GM19035 (cell line): ENCODE results near the gene PDPK1.
"Not testable (repeated sequence)": the region's sequence is repeated elsewhere in the genome, so short reads cannot be mapped to it uniquely, and the experiment has no call there.

Experiments used
- ATAC-seq: cut with Tn5 transposase; IDR thresholded peaks from one replicate; pipeline ENCODE4 v1.9.1; 2021; ENCODE audit not compliant: unreplicated experiment

Gene PDPK1

DNA sequence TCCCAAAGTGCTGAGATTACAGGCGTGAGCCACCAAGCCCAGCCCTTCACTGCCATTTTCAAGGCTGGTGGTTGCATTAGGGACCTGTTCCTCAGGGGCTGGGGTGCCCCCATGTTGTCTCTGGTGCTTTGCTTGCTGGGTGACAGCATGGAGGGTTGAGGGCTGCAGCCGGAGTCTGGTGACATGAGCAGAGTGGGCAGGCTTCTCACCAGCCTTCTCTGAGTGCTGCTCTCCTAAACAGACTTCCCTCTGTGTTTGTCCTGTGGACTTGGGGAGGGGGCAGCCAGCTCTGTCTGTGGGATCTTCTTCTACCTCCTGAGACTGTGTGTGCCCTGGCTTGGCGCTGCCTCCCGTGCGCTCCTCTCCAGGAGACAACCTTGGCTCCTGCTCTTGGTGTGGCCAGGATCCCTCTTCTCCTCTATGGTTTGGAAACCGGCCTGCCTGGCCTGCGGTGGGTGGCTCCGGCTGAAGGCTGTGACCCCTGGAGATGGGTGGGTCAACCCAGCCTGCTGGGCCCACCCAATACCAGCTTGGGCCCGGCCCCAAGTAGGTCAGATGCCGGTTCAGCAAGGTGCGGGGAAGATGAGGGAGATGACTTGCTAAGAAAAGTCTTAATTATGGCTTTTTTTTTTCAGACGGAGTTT is 72.1 kb downstream of the PDPK1 start:
- no peak for ATAC-seq

DNA sequence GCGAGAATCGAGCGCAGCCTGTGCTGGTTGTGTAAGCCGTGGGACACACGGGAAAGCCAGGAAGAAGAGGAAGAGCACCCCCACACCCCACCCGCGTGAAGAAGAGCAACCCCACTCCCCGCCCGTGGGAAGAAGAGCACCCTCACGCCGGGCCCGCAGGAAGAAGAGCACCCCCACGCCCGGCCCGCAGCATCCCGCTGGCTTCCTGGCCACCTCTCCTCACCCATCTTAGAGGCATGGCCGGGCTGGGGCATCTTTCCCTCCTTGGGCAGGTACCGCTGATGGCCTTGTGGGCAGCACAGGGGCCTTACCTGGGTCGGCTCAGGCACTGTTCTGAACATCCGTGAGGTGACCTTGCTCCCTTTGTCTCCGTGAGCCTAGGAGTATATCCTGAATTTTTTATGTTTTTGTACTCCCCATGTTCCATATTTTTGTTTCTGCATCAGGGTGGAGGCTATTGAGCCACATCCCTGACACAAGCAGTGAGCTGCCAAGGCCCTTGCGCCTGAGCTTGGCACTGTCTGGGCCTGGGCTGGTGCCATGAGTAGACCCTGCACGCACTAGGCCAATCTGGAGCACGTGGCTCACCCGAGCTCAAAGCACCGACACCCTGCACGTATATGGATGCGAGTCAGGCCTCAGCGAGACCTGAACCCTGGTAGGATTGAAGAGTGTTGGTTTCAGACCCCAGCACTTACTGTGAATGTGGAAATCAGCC is 73.1 kb downstream of the PDPK1 start:
- ATAC-seq = no peak

DNA sequence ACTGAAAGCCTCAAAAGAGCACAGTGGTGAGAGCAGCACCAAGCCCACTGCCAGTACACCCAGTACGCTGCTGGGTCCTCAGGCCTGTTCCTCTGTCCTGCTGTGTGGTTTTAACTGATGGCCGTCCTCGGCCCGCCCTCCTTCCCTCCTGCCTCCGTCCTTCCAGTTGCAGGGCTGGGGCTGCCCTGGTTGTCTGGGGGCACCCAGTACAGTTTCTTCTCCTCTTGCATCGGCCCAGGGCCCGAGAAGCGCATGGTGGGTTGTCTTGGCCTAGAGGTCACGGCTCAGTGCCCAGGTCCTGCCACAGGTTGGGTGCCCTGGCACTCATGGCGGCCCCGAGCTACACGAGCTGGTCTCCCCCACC is 73.7 kb downstream of the PDPK1 start:
- ATAC-seq = no peak

DNA sequence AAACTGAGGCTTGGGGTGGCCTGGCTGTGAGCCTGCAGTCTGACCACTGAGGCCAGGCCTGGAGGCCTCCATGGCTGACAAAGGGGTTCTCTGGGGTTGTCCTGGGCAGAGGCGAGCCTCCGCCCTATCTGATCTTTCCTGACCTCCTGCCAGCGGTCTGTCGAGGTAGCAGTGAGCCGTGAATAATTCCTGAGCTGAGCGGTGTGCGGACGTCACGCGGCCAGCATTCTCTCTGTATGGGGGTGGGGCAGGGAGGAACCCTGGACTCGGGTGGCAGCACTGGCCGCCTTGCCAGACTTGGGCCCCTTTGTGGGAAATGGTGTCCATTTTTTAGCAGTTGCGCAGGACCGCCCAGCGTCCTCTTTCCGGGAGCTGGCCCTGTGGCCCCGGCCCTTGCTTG is 74.1 kb downstream of the PDPK1 start:
- not testable (repeated sequence) for ATAC-seq

DNA sequence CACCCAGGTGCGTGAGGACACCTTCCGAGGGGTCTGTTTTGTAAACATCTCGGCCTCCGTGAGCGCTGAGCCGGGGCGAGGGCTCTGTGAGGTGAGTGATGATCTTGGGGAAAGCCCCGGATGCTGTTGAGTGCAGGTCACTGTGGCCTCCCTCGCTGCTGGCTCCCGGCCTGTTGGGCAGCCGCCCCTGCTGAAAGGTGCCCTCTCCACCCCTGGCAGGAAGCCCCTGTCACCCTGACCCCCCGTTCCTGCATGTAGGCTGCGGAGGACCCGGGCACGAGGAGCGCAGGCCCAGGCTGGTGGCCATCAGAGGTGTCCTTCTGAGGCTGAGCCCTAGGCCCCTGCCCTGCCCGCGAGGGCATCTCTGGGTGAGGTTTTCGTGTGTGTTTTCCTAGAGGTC is 75.4 kb downstream of the PDPK1 start:
- not testable (repeated sequence) for ATAC-seq

DNA sequence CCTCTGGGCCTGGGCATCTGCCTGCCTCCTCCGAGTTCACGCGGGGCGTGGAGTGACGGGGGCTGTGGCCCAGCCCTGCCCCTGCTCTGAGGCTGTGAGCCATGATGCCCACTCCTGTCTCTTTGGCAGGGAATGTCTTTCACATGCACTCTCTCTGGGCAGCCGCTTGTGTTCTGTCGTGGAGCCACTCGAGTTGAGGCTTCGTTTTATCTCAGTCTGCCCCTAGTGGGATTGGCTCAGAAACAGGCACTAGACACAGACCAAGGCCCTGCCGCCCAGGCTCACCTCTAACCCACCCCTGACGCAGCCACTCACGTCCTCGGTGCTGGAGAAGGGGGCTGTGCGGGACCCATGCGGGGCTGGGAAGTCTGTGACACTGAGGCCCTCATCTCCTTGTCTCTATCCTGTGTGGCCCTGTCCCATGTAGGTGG is 77.0 kb downstream of the PDPK1 start:
- no peak for ATAC-seq

DNA sequence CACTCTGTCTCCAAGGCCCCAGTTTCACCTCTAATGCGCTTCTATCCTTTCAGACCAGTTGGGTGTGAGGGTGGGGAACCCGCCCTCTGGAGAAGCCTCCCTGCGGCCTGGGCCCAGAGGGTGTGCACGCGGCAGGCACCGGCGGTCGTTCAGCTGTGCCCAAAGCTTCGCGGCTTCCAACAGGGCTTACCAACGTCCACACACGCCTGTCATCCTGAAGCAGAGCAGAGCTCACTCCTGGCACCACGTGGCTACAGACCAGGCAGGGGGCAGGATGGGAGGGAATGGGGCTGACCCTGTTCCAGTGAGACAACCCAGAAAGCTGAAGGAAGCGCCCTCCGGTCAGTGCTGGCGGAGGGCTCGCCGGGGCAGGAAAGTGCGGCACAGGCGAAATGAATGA is 81.1 kb downstream of the PDPK1 start:
- not testable (repeated sequence) for ATAC-seq

DNA sequence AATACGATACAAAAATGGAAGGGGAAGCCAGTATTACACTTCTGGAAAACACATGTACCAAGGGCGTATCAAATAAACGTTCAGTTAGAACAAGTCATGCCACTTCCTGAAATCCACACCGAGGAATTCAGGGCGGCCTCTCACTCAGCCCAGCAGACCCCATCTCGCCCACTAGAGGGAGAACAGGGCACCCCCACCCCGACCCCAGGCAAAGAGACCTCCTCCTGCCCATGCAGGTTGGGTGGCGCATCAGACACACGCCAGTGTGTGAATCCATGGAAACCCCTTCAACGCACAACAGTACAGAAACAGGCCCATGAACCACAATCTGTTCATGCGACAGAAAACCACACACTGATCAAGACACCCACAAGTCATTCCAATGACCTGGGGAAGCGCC is 81.8 kb downstream of the PDPK1 start:
- not testable (repeated sequence) for ATAC-seq

DNA sequence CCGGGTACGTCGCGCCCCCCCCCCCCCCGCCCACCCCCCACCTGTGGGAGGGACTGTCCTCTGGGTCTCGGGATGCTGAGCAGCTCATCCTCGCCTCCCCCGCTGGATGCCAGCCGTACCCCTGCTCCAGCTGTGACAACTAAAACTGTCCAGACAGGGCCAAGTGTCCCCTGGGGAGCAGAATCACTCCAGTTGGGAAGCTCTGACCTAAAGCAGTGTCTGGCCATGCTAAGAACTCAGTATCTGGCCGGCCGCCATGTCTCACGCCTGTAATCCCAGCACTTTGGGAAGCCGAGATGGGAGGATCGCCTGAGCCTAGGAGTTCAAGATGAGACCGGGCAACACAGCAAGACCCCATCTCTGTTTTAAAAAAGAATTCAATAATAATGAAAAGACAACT is 83.0 kb downstream of the PDPK1 start:
- not testable (repeated sequence) for ATAC-seq

DNA sequence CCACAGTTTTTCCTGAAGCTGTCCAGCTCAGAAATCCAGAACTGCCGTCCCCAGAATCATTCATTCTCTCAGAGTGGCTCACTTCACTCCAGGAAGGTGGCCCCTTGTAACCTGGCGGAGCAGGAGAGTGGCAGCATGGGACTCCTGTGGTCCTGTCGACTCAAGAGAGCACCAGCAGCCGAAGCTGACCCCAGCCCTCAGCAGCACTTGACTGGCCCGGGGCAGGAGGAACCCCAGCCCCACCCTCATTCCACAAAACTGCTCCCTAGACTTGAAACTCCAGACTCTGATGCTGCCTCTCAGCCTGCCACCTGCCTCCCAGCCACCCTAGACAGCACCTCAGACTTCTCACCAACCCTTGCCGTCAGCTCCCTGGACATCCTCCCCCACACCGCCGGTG is 83.6 kb downstream of the PDPK1 start:
- not testable (repeated sequence) for ATAC-seq

DNA sequence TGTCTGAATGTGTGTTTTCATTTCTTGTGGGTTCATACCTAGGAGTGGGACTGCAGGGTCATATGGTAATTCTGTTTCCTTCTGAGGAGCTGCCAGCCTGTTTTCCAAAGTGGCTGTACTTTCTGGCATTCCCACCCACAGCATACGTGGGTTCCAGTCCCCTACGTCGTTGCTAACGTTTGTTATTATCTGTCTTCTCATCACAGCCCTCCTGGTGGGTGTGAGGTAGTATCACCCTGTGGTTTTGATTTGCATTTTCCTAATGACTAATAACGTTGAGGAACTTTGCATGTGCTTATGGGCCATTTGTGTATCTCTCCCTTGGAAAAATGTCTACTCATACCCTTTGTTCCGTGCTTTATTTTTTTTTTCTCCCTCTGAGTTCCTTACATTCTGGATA is 89.3 kb downstream of the PDPK1 start:
- ATAC-seq = not testable (repeated sequence)

DNA sequence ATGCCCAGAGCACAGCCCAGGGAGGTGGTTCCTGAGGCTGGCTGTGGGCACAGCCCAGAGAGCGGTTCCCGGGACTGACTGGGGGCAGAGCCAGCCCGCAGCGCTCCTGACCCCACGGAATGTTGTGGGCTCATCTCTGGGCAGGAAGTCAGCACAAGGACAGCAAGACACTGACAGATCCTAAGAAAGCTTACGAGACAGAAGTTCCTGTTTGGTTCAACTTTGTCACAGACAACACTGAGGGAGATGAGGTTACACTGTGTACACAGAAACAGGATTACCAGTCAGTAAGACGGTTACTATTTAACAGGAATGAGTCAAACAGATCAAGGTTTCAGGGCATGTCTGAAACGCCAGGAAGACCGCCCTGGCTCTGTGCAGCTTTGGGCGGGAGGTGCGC is 93.4 kb downstream of the PDPK1 start:
- not testable (repeated sequence) for ATAC-seq

DNA sequence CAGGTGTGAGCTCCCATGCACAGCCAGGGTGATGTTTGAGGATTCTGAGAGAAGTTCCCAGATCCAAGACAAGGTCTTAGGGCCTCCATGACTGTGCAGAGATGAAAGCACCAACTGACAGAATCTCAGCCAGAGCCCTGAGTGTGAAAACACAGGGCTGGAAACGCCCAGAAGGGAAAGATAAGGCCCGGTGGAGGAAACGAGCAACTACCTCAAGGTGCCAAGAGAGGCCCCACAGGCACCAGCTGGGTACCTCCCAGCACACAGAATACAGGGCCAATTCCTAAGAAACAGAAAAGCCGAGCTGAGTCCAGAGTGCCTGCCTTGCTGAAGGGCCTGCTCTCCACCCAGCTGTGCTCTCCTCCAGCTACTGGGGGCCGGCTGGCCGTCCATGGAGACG is 94.5 kb downstream of the PDPK1 start:
- not testable (repeated sequence) for ATAC-seq

DNA sequence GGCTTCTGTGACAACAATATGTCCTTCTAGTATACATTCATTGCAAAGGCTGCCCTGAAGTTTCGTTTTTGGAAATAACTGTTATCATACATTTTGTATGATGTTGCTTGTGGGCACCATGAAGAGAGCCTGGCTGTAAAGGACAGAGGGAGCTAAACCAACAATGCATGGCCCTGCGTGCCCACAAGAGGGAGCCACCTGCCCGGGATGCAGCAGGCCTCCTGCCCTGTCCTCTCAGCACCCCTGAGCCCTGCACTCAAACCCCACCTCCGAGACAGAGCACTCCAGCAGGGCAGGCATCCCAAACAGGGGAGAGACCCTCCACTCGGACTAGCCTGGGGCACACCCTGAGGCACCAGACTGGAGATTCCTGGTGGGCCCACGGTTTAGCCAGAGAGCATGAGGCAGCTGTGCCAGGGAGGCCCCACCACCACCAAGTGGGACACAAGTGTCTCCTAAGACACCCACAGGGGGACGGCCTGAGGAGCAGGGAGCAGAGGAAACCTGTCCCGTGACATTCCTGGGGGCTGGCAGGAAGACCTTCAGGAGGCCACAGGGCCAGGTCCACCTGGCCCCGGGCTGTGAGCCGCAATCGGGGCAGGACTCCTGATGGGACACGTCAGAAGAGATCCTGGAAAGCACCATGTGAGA is 101.4 kb downstream of the PDPK1 start:
- not testable (repeated sequence) for ATAC-seq

DNA sequence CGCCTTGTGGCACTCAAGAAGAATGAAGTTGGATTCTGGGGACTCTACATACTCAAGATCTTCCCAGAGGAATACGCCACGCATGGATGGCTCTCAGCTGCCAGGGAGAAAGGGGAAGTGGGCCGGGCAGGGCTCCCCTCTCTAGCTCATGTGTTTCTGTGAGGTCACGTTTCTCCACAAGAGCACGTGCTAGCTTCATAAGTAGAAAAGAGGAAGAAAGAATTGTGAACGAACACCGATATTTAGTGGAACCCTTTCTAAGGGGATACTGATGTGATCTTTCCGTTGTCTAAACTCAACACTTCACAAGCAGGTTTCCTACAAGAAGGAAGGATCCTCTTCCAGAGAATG is 101.9 kb downstream of the PDPK1 start:
- ATAC-seq = not testable (repeated sequence)

DNA sequence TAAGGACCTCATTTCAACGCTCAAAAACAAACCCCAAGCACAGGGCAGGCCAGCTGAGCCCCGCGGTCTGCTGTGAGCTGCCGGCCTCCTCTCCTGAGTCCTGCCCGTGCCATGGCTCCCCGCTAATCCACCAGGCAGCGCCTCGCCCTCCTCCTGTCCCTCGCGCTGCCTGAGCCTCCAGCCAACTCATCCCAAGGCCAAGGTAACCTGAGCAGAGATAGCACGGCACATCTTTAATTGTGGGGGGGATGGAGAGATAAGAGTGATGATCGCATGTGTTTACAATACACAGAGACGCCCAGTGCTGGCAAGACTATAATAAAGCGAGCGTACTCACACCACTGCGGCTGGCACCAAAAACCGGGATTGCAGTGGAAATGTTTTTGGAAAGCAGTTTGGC is 104.7 kb downstream of the PDPK1 start:
- ATAC-seq = not testable (repeated sequence)

DNA sequence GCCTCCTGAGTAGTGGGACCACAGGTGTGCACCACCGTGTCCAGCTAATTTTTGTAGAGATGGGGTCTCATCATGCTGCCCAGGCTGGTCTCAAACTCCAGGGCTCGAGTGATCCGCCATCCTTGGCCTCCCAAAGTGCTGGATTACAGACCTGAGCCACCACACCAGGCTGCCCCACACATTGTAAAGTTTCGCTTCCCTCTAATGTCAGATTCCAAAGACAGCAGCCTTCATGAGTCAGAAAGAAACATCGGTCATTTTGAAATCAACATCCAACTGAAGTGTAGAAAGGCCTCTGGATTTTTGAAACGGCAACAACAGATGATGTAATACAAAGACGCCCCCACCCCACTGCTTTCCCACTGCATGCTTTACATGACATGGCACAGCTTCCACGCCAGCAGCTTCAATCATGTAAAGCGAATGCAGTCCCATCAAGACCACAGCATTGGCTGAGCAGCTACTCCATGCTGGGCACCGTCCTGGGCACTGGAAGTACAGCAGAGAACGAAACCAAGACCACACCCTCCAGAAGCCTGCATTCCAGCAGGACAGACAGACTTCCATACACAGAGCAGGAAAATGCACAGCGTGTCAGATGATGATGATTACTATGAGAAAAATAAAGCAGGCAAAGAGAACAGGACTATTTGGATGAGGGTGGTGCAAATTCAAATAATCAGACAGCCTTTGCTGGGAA is 107.1 kb downstream of the PDPK1 start:
- ATAC-seq = not testable (repeated sequence)

DNA sequence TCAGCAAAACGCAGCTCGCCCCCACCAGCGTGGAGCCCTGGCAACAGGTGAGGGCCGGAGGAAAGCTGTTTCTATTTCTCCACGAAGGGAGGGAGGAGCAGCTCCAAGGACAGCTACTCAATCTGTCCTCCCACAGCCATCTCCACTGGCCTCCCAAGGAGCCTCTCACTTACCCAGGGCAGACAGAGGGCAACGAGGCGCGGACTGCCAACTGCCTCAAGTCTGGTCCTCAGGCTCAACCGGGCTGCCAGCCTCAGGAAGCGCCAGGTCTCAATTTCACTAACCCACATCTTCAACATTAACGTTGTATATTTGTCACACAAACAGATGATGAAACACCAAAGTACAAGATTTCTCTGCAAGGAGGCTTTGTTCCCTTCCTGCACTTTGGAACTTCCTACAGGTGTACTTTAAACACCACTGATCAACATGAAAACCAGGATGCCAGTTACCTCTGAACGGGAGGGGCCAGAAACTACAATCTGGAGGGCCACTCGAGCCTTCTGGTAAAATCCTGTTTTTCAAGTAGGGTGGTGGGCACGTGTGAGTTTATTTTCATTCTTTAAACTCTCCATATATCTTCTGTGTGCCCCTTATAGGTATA is 113.5 kb downstream of the PDPK1 start:
- not testable (repeated sequence) for ATAC-seq
